Measurements from ENCODE around the gene PRSS2. TPM values are rescaled to one million over a fixed set of nuclear protein-coding genes. Genes with fewer than 3 reads are reported as not detected.

Gene PRSS2
- total and polyA plus RNA-seq, 9 of the 15 experiments (the other 6 are each of a cell fraction or from before 2014, with no cell fraction given), result 1.3 to 23.9 (median 3.8) TPM

DNA sequence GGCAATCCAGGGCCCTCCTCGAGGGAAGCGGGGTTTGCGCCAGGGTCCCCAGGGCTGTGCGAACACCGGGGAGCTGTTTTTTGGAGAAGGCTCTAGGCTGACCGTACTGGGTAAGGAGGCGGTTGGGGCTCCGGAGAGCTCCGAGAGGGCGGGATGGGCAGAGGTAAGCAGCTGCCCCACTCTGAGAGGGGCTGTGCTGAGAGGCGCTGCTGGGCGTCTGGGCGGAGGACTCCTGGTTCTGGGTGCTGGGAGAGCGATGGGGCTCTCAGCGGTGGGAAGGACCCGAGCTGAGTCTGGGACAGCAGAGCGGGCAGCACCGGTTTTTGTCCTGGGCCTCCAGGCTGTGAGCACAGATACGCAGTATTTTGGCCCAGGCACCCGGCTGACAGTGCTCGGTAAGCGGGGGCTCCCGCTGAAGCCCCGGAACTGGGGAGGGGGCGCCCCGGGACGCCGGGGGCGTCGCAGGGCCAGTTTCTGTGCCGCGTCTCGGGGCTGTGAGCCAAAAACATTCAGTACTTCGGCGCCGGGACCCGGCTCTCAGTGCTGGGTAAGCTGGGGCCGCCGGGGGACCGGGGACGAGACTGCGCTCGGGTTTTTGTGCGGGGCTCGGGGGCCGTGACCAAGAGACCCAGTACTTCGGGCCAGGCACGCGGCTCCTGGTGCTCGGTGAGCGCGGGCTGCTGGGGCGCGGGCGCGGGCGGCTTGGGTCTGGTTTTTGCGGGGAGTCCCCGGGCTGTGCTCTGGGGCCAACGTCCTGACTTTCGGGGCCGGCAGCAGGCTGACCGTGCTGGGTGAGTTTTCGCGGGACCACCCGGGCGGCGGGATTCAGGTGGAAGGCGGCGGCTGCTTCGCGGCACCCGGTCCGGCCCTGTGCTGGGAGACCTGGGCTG lies 26.0 kb downstream of the PRSS2 start:
- ATAC-seq, result no peak; the same call in 1 of the 3 replicates
- H2AFZ ChIP-seq (ENCODE audit: low read depth, low read length), result no peak overlapping the region
- peaks cover 0 to 10% of the 10 kb centered on the region in 2 experiments; a peak in 2 of 5 replicates for H3K4me1 ChIP-seq (replicated peaks in 1 of 2; ENCODE audit: control insufficient read depth in 2 of 2, insufficient read depth in 2 of 2, low read length in 2 of 2)
- no peak overlapping the region for H3K9ac ChIP-seq (ENCODE audit: insufficient read depth in 1 of 2, low read depth in 2 of 2, low read length in 2 of 2)
- in situ Hi-C loops (cut with MboI) (loop anchor here (25.0 kb wide), 1 partner anchor 159 kb away; no protein-coding TSS in a partner anchor), intact Hi-C loops (cut with micrococcal nuclease) (no loop called here)
- no peak overlapping the region for H3K27ac ChIP-seq (ENCODE audit: extremely low read depth, low read depth, low read length)
- no peaks in the 10 kb centered on the region for H3K36me3 ChIP-seq (ENCODE audit: control insufficient read depth, insufficient read depth, low read length)
- BruUV-seq (replicated peaks), result no TSS peak
- no peaks in the 10 kb centered on the region; the same call in 2 of the 3 replicates for H3K79me2 ChIP-seq (ENCODE audit: control insufficient read depth, insufficient read depth, low read length)
- no peak overlapping the region for H3K4me2 ChIP-seq (ENCODE audit: insufficient read depth, low read length)
- DNase-seq (ENCODE audit: extremely low read depth in 1 of 4, low spot score in 3 of 4), result no peak
- POLR2A ChIA-PET, result interaction anchor here (0.7 to 1.5 kb wide), 2 partner anchors 8 to 418 kb away, joined by 3 read pairs; no protein-coding TSS in a partner anchor
- H3K9me3 ChIP-seq (replicated peaks; ENCODE audit: control insufficient read depth, insufficient read depth, low read depth, low read length), result no peaks in the 10 kb centered on the region
- no peak overlapping the region for H3K4me3 ChIP-seq
- no peaks in the 10 kb centered on the region for H3K9me1 ChIP-seq (ENCODE audit: control insufficient read depth, insufficient read depth, low read length)
- 44% methylated on average over 58 of the region's 74 CpGs for WGBS (ENCODE audit: insufficient coverage, low coverage, missing lambda C conversion rate)
- FAIRE-seq, result no peak
- H3K27me3 ChIP-seq (ENCODE audit: control insufficient read depth in 2 of 2, insufficient read depth in 2 of 2, low read length in 2 of 2), result peaks cover 9 to 43% of the 10 kb centered on the region in 2 experiments
- CTCF ChIA-PET (ENCODE audit: low intra/inter-chr PET ratio), result no interaction called here
- H4K20me1 ChIP-seq (replicated peaks; ENCODE audit: control insufficient read depth, insufficient read depth, low read length), result no peaks in the 10 kb centered on the region
- TF ChIP-seq TGIF2 (CRISPR knock-in tag; IDR thresholded peaks at IDR 0.05) (peak; percentile 80; the same call in 1 of the 2 replicates), ZKSCAN8 (CRISPR knock-in tag; IDR thresholded peaks at IDR 0.05) (no peak), ZFP1 (CRISPR knock-in tag; IDR thresholded peaks at IDR 0.05) (no peak), ZNF431 (CRISPR knock-in tag; IDR thresholded peaks at IDR 0.05) (no peak), PCBP1 (IDR thresholded peaks at IDR 0.05; ENCODE audit: low read depth, low read length, poor library complexity, severe bottlenecking) (peak; percentile 49), ZFX (CRISPR knock-in tag; IDR thresholded peaks at IDR 0.05) (peak; percentile 38; the same call in 1 of the 2 replicates), JUNB (CRISPR knock-in tag; conservative IDR thresholded peaks at IDR 0.05) (no peak), ZNF57 (CRISPR knock-in tag; IDR thresholded peaks at IDR 0.05) (no peak), ZNF124 (CRISPR knock-in tag; IDR thresholded peaks at IDR 0.05) (0 out of 2 replicates have a peak, but pooled peaks have one; percentile 43), RBM14 (IDR thresholded peaks at IDR 0.05; ENCODE audit: borderline replicate concordance, insufficient read depth, low read depth, low read length) (0 out of 2 replicates have a peak, but pooled peaks have one; percentile 58)
- TF ChIP-seq, protein P1, sequence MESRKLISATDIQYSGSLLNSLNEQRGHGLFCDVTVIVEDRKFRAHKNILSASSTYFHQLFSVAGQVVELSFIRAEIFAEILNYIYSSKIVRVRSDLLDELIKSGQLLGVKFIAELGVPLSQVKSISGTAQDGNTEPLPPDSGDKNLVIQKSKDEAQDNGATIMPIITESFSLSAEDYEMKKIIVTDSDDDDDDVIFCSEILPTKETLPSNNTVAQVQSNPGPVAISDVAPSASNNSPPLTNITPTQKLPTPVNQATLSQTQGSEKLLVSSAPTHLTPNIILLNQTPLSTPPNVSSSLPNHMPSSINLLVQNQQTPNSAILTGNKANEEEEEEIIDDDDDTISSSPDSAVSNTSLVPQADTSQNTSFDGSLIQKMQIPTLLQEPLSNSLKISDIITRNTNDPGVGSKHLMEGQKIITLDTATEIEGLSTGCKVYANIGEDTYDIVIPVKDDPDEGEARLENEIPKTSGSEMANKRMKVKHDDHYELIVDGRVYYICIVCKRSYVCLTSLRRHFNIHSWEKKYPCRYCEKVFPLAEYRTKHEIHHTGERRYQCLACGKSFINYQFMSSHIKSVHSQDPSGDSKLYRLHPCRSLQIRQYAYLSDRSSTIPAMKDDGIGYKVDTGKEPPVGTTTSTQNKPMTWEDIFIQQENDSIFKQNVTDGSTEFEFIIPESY (CRISPR knock-in tag; IDR thresholded peaks at IDR 0.05), result peak; percentile 87
- TF ChIP-seq, protein P2, sequence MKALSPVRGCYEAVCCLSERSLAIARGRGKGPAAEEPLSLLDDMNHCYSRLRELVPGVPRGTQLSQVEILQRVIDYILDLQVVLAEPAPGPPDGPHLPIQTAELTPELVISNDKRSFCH (CRISPR knock-in tag; IDR thresholded peaks at IDR 0.05), result no peak
- TF ChIP-seq, protein P2 (tag; IDR thresholded peaks at IDR 0.05), result no peak
- TF ChIP-seq, protein P3, sequence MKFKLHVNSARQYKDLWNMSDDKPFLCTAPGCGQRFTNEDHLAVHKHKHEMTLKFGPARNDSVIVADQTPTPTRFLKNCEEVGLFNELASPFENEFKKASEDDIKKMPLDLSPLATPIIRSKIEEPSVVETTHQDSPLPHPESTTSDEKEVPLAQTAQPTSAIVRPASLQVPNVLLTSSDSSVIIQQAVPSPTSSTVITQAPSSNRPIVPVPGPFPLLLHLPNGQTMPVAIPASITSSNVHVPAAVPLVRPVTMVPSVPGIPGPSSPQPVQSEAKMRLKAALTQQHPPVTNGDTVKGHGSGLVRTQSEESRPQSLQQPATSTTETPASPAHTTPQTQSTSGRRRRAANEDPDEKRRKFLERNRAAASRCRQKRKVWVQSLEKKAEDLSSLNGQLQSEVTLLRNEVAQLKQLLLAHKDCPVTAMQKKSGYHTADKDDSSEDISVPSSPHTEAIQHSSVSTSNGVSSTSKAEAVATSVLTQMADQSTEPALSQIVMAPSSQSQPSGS (CRISPR knock-in tag; IDR thresholded peaks at IDR 0.05), result no peak
- TF ChIP-seq, protein P4, sequence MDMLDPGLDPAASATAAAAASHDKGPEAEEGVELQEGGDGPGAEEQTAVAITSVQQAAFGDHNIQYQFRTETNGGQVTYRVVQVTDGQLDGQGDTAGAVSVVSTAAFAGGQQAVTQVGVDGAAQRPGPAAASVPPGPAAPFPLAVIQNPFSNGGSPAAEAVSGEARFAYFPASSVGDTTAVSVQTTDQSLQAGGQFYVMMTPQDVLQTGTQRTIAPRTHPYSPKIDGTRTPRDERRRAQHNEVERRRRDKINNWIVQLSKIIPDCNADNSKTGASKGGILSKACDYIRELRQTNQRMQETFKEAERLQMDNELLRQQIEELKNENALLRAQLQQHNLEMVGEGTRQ (CRISPR knock-in tag; IDR thresholded peaks at IDR 0.05), result no peak

All from K562 (cell line).